ENCODE data around the gene ZER1. TPM values are rescaled to one million over a fixed set of nuclear protein-coding genes. Genes with fewer than 3 reads are reported as not detected.
A peak's percentile ranks its signal among the peaks of the same experiment; 100 is the strongest.

Gene ZER1
- total and polyA plus RNA-seq, 2 of the 8 experiments (the other 6 are each of a cell fraction or from before 2014, with no cell fraction given), result 20.5 to 26.6 TPM

- peak within 1 kb of the TSS; percentile 88; the same call in 1 of the 2 replicates for H2AK5ac ChIP-seq (ENCODE audit: low read depth, low read length)
- H3K4ac ChIP-seq (replicated peaks; ENCODE audit: insufficient read length, low read depth, low read length), result peak within 1 kb of the TSS; percentile 32
- peak within 1 kb of the TSS; percentile 78 for H3K18ac ChIP-seq (ENCODE audit: extremely low read depth, low read length)
- no peaks in the 10 kb centered on the region for H3K79me2 ChIP-seq (ENCODE audit: control insufficient read depth in 1 of 2, insufficient read depth in 2 of 2, low read length in 2 of 2)
- peaks cover 0 to 5% (median 0%) of the 10 kb centered on the region in 4 experiments; a peak in 2 of 8 replicates for H3K36me3 ChIP-seq (ENCODE audit: control insufficient read depth in 2 of 4, insufficient read depth in 4 of 4, low read length in 3 of 4)
- no peaks in the 10 kb centered on the region for H3K9me3 ChIP-seq (ENCODE audit: insufficient read depth in 2 of 2, low read depth in 1 of 2, low read length in 1 of 2)
- DNase-seq (ENCODE audit: low read depth in 1 of 2, low spot score in 2 of 2) (peak; percentile 61 to 99), FAIRE-seq (no peak)
- ChIA-PET CTCF (ENCODE audit: partially characterized antibody) (interaction anchor here (0.6 to 1.4 kb wide), 14 partner anchors 11 to 117 kb away, joined by 3 to 13 read pairs (median 3); no protein-coding TSS in a partner anchor), POLR2A (ENCODE audit: partially characterized antibody) (interaction anchor here (0.6 to 46.1 kb wide), 8 partner anchors 8 to 189 kb away, joined by 3 to 1197 read pairs (median 4); partner anchors contain the start of genes DYNC2I2, SET and ZDHHC12)
- H3K4me3 ChIP-seq (ENCODE audit: extremely low read depth in 1 of 4, insufficient read depth in 2 of 4, low read depth in 3 of 4, low read length in 4 of 4), result peak within 1 kb of the TSS; percentile 51 to 75 (median 65)
- peak within 1 kb of the TSS; percentile 24; the same call in 1 of the 2 replicates for H2AFZ ChIP-seq (ENCODE audit: low read length)
- no peak within 1 kb of the TSS for H2BK5ac ChIP-seq (ENCODE audit: low read depth, low read length)
- H4K91ac ChIP-seq (replicated peaks; ENCODE audit: insufficient read length, low read length), result no peak within 1 kb of the TSS
- H3K9ac ChIP-seq (replicated peaks in 1 of 4; ENCODE audit: extremely low read depth in 1 of 4, low read depth in 3 of 4, low read length in 3 of 4), result peak within 1 kb of the TSS in 3 of 4 experiments; percentile 29 to 81 (median 46); a peak in 6 of 7 replicates
- no peak within 1 kb of the TSS for H2BK20ac ChIP-seq (ENCODE audit: low read length)
- no peaks in the 10 kb centered on the region for H3K27me3 ChIP-seq (replicated peaks in 1 of 4; ENCODE audit: control insufficient read depth in 3 of 4, extremely low read depth in 1 of 4, insufficient read depth in 3 of 4, low read length in 3 of 4)
- H3K4me2 ChIP-seq (ENCODE audit: insufficient read depth in 1 of 2, low read depth in 2 of 2, low read length in 2 of 2), result peak within 1 kb of the TSS; percentile 72 to 75
- H2BK12ac ChIP-seq (ENCODE audit: low read depth, low read length), result peak within 1 kb of the TSS; percentile 68; the same call in 1 of the 2 replicates
- peaks cover 2 to 4% of the 10 kb centered on the region in 2 experiments for H4K20me1 ChIP-seq (replicated peaks in 1 of 2; ENCODE audit: control insufficient read depth in 1 of 2, insufficient read depth in 2 of 2, low read length in 2 of 2)
- H3K23me2 ChIP-seq (ENCODE audit: low read depth, low read length), result peaks cover 7% of the 10 kb centered on the region; the same call in 1 of the 2 replicates
- no peak within 1 kb of the TSS for H2BK120ac ChIP-seq (replicated peaks; ENCODE audit: low read depth, low read length)
- no peaks in the 10 kb centered on the region for H3K79me1 ChIP-seq (ENCODE audit: low read depth, low read length)
- H3K56ac ChIP-seq (replicated peaks; ENCODE audit: insufficient read length, low read depth, low read length), result peak within 1 kb of the TSS; percentile 87
- H3K4me1 ChIP-seq (replicated peaks in 1 of 4; ENCODE audit: control insufficient read depth in 3 of 4, insufficient read depth in 4 of 4, low read length in 3 of 4), result peaks cover 0 to 4% (median 2%) of the 10 kb centered on the region in 4 experiments; a peak in 3 of 7 replicates
- peak within 1 kb of the TSS; percentile 63 for H4K5ac ChIP-seq (ENCODE audit: insufficient read length, low read depth, low read length)
- no peak within 1 kb of the TSS; the same call in 1 of the 2 replicates for H3K27ac ChIP-seq (ENCODE audit: low read depth, low read length)
- no peak within 1 kb of the TSS for H3K23ac ChIP-seq (ENCODE audit: insufficient read length)
- 0% methylated on average over 4 of the region's 65 CpGs; no CpG with 5 or more reads in 1 of the 2 experiments for WGBS, 2 experiments (ENCODE audit: extremely low coverage in 1 of 2, insufficient coverage in 1 of 2, insufficient read length in 1 of 2, insufficient replicate concordance in 2 of 2, low coverage in 1 of 2, low lambda C conversion rate in 2 of 2, missing lambda C conversion rate in 1 of 2)
- no peak within 1 kb of the TSS for H3K14ac ChIP-seq (ENCODE audit: insufficient read length)
- peak within 1 kb of the TSS; percentile 91; the same call in 1 of the 2 replicates for H4K8ac ChIP-seq (ENCODE audit: extremely low read depth, insufficient read depth, low read length)
- H2BK15ac ChIP-seq (ENCODE audit: low read length), result no peak within 1 kb of the TSS
- TF ChIP-seq TAF7 (optimal IDR thresholded peaks at IDR 0.05; ENCODE audit: borderline replicate concordance, low read depth, low read length) (no peak), SIN3A (conservative IDR thresholded peaks at IDR 0.05 in 1 of 2, IDR thresholded peaks at IDR 0.05 in 1 of 2; ENCODE audit: low read depth in 1 of 2, low read length in 2 of 2) (peak in 1 of 2 experiments; percentile 71; a peak in 2 of 4 replicates), RBBP5 (IDR thresholded peaks at IDR 0.05; ENCODE audit: borderline replicate concordance, low read depth, low read length) (peak; percentile 48; the same call in 1 of the 2 replicates), RFX5 (IDR thresholded peaks at IDR 0.05; ENCODE audit: borderline replicate concordance, low read depth, low read length) (no peak), SP2 (IDR thresholded peaks at IDR 0.05; ENCODE audit: low read length) (no peak), SAP30 (IDR thresholded peaks at IDR 0.05; ENCODE audit: insufficient read depth, insufficient replicate concordance, low read length) (no peak), ATF2 (IDR thresholded peaks at IDR 0.05; ENCODE audit: low read length) (no peak), RXRA (IDR thresholded peaks at IDR 0.05; ENCODE audit: insufficient read depth, low read depth, low read length) (no peak), POLR2A (IDR thresholded peaks at IDR 0.05; ENCODE audit: control extremely low read depth in 1 of 2, low read depth in 2 of 2, low read length in 2 of 2) (no peak; a peak in 1 of 3 replicates)
Measured at GRCh38 chr9:128702445-128702948, 69.2 kb downstream of the ZER1 start, which contains the start of gene PKN3. PKN3 (plus strand) TSS chr9:128702503; CDS start chr9:128702916, 413 bp downstream.
